HEK293 (cell line): Measurements from ENCODE around the gene C14orf119.

Source experiments
- HOXA7 ChIP-seq: sonication (generic); formaldehyde crosslinking; IDR thresholded peaks from 2 replicates; pipeline ENCODE4 v1.8.1; 2022; ENCODE audit warnings: missing genetic modification reagents, borderline replicate concordance
- HOXD13 ChIP-seq: sonication (generic); formaldehyde crosslinking; IDR thresholded peaks from 2 replicates; pipeline ENCODE4 v1.8.0; 2022; ENCODE audit warnings: missing genetic modification reagents, borderline replicate concordance
- IKZF3 ChIP-seq: fragments of 450-650 bp; IDR thresholded peaks from 2 replicates; pipeline ENCODE4 v1.5.0; 2018; ENCODE audit warnings: missing biosample characterization, mild to moderate bottlenecking, missing genetic modification characterization, moderate library complexity
- INSM2 ChIP-seq: fragments of 450-650 bp; formaldehyde crosslinking; IDR thresholded peaks from 2 replicates; pipeline ENCODE4 v1.5.1; 2016; ENCODE audit warnings: missing biosample characterization, missing genetic modification characterization
- KLF16 ChIP-seq: fragments of 450-650 bp; formaldehyde crosslinking; IDR thresholded peaks from 2 replicates; pipeline ENCODE4 v1.5.1; 2017; ENCODE audit warnings: missing biosample characterization, missing genetic modification characterization
- PATZ1 ChIP-seq: fragments of 450-650 bp; formaldehyde crosslinking; IDR thresholded peaks from 2 replicates; pipeline ENCODE4 v1.5.1; 2016; ENCODE audit warnings: missing biosample characterization, missing genetic modification characterization
- SCRT1 ChIP-seq: fragments of 450-650 bp; formaldehyde crosslinking; IDR thresholded peaks from 2 replicates; pipeline ENCODE4 v1.5.1; 2016; ENCODE audit warnings: missing biosample characterization, missing genetic modification characterization, borderline replicate concordance
- SP2 ChIP-seq: fragments of 450-650 bp; formaldehyde crosslinking; IDR thresholded peaks from 2 replicates; pipeline ENCODE4 v1.5.1; 2016; ENCODE audit warnings: missing biosample characterization, missing genetic modification characterization
- SP3 ChIP-seq: fragments of 450-650 bp; formaldehyde crosslinking; IDR thresholded peaks from 2 replicates; pipeline ENCODE4 v1.5.1; 2016; ENCODE audit warnings: missing biosample characterization, missing genetic modification characterization
- SP7 ChIP-seq: fragments of 450-650 bp; formaldehyde crosslinking; IDR thresholded peaks from 2 replicates; pipeline ENCODE4 v1.5.1; 2016; ENCODE audit warnings: missing biosample characterization, missing genetic modification characterization
- WT1 ChIP-seq: fragments of 450-650 bp; formaldehyde crosslinking; IDR thresholded peaks from 2 replicates; pipeline ENCODE4 v1.5.1; 2016; ENCODE audit warnings: missing biosample characterization, missing genetic modification characterization
- YY1 ChIP-seq: fragments of 450-650 bp; formaldehyde crosslinking; IDR thresholded peaks from 2 replicates; pipeline ENCODE4 v1.5.1; 2018; ENCODE audit warnings: missing biosample characterization, missing genetic modification characterization
- ZBTB1 ChIP-seq: fragments of 450-650 bp; formaldehyde crosslinking; IDR thresholded peaks from 2 replicates; pipeline ENCODE4 v1.5.1; 2016; ENCODE audit warnings: missing biosample characterization, missing genetic modification characterization
- ZBTB17 ChIP-seq: fragments of 450-650 bp; formaldehyde crosslinking; IDR thresholded peaks from 2 replicates; pipeline ENCODE4 v1.5.1; 2016; ENCODE audit warnings: missing biosample characterization, missing genetic modification characterization
- ZBTB21 ChIP-seq: fragments of 450-650 bp; formaldehyde crosslinking; IDR thresholded peaks from 2 replicates; pipeline ENCODE4 v1.5.1; 2017; ENCODE audit warnings: missing biosample characterization, missing genetic modification characterization
- ZBTB26 ChIP-seq: fragments of 450-650 bp; formaldehyde crosslinking; optimal IDR thresholded peaks from 2 replicates; pipeline ENCODE3; 2016; ENCODE audit warnings: missing biosample characterization, mild to moderate bottlenecking, missing genetic modification characterization
- ZEB2 ChIP-seq: fragments of 450-650 bp; formaldehyde crosslinking; IDR thresholded peaks from 2 replicates; pipeline ENCODE4 v1.5.1; 2016; ENCODE audit warnings: missing biosample characterization, missing genetic modification characterization
- ZNF155 ChIP-seq: fragments of 450-650 bp; formaldehyde crosslinking; IDR thresholded peaks from 2 replicates; pipeline ENCODE4 v1.5.1; 2016; ENCODE audit warnings: missing biosample characterization, missing genetic modification characterization
- ZNF18 ChIP-seq: fragments of 450-650 bp; formaldehyde crosslinking; IDR thresholded peaks from 2 replicates; pipeline ENCODE4 v1.5.1; 2016; ENCODE audit warnings: missing biosample characterization, missing genetic modification characterization
- ZNF211 ChIP-seq: fragments of 450-650 bp; formaldehyde crosslinking; IDR thresholded peaks from 2 replicates; pipeline ENCODE4 v1.5.1; 2016; ENCODE audit warnings: low read depth, missing biosample characterization, missing genetic modification characterization
- ZNF223 ChIP-seq: fragments of 450-650 bp; formaldehyde crosslinking; IDR thresholded peaks from 2 replicates; pipeline ENCODE4 v1.5.1; 2016; ENCODE audit warnings: missing biosample characterization, missing genetic modification characterization
- ZNF24 ChIP-seq: fragments of 450-650 bp; formaldehyde crosslinking; IDR thresholded peaks from 2 replicates; pipeline ENCODE4 v1.5.1; 2016; ENCODE audit warnings: missing biosample characterization, missing genetic modification characterization
- ZNF324 ChIP-seq: fragments of 450-650 bp; formaldehyde crosslinking; IDR thresholded peaks from 2 replicates; pipeline ENCODE4 v1.5.1; 2016; ENCODE audit warnings: missing biosample characterization, missing genetic modification characterization
- ZNF335 ChIP-seq: fragments of 450-650 bp; formaldehyde crosslinking; conservative IDR thresholded peaks from 2 replicates; pipeline ENCODE4 v1.5.1; 2016; ENCODE audit warnings: missing biosample characterization, missing genetic modification characterization
- ZNF354C ChIP-seq: fragments of 450-650 bp; formaldehyde crosslinking; IDR thresholded peaks from 2 replicates; pipeline ENCODE4 v1.5.1; 2016; ENCODE audit warnings: missing biosample characterization, missing genetic modification characterization, low read depth, borderline replicate concordance
- ZNF514 ChIP-seq: fragments of 450-650 bp; formaldehyde crosslinking; IDR thresholded peaks from 2 replicates; pipeline ENCODE4 v1.5.1; 2016; ENCODE audit warnings: missing biosample characterization, missing genetic modification characterization
- ZNF561 ChIP-seq: fragments of 450-650 bp; IDR thresholded peaks from 2 replicates; pipeline ENCODE4 v1.5.1; 2018; ENCODE audit warnings: missing biosample characterization, missing genetic modification characterization, borderline replicate concordance
- ZNF571 ChIP-seq: fragments of 450-650 bp; formaldehyde crosslinking; IDR thresholded peaks from 2 replicates; pipeline ENCODE4 v1.5.0; 2017; ENCODE audit warnings: missing biosample characterization, missing genetic modification characterization
- ZNF585B ChIP-seq: fragments of 450-650 bp; formaldehyde crosslinking; IDR thresholded peaks from 2 replicates; pipeline ENCODE4 v1.5.1; 2016; ENCODE audit warnings: missing biosample characterization, missing genetic modification characterization
- ZNF610 ChIP-seq: fragments of 450-650 bp; formaldehyde crosslinking; IDR thresholded peaks from 2 replicates; pipeline ENCODE4 v1.5.1; 2016; ENCODE audit warnings: missing biosample characterization, missing genetic modification characterization, borderline replicate concordance
- ZNF629 ChIP-seq: fragments of 450-650 bp; formaldehyde crosslinking; IDR thresholded peaks from 2 replicates; pipeline ENCODE4 v1.5.1; 2017; ENCODE audit warnings: missing biosample characterization, missing genetic modification characterization
- ZNF776 ChIP-seq: fragments of 450-650 bp; formaldehyde crosslinking; IDR thresholded peaks from 2 replicates; pipeline ENCODE4 v1.5.0; 2017; ENCODE audit warnings: missing biosample characterization, missing genetic modification characterization, borderline replicate concordance
- ZSCAN30 ChIP-seq: fragments of 450-650 bp; IDR thresholded peaks from 2 replicates; pipeline ENCODE4 v1.5.1; 2018; ENCODE audit warnings: missing biosample characterization, mild to moderate bottlenecking, missing genetic modification characterization, moderate library complexity
- ZSCAN5A ChIP-seq: fragments of 450-650 bp; formaldehyde crosslinking; IDR thresholded peaks from 2 replicates; pipeline ENCODE4 v1.5.1; 2016; ENCODE audit warnings: missing biosample characterization, missing genetic modification characterization

The C14orf119 gene

GRCh38 chr14:23094666-23095195 is 574 bp upstream of the C14orf119 start, which contains the start of gene ACIN1 (continued):
- TF ChIP-seq ZBTB17 (tag by site-specific recombination) (peak; percentile 71; the same call in 1 of the 2 replicates), IKZF3 (no peak), ZNF629 (tag by site-specific recombination) (peak; percentile 39; the same call in 1 of the 2 replicates), INSM2 (tag by site-specific recombination) (peak; percentile 59; the same call in 1 of the 2 replicates), ZNF24 (0 out of 2 replicates have a peak, but pooled peaks have one; percentile 27), ZNF211 (no peak), WT1 (tag by site-specific recombination) (peak; percentile 46; the same call in 1 of the 2 replicates), ZNF514 (tag by site-specific recombination) (no peak), ZNF561 (peak; percentile 28; the same call in 1 of the 2 replicates), PATZ1 (tag by site-specific recombination) (peak; percentile 39), ZNF354C (tag by site-specific recombination) (no peak), HOXA7 (CRISPR knock-in tag) (no peak), YY1 (tag by site-specific recombination) (peak; percentile 89), KLF16 (tag by site-specific recombination) (peak; percentile 60; the same call in 1 of the 2 replicates), ZBTB26 (tag by site-specific recombination) (peak; percentile 97), ZNF610 (tag by site-specific recombination) (peak; percentile 60; the same call in 1 of the 2 replicates), ZNF585B (tag by site-specific recombination) (no peak), ZSCAN30 (tag by site-specific recombination) (0 out of 2 replicates have a peak, but pooled peaks have one; percentile 36), ZNF324 (tag by site-specific recombination) (peak; percentile 91), ZNF155 (tag by site-specific recombination) (no peak), ZEB2 (tag by site-specific recombination) (peak; percentile 72), ZNF335 (tag by site-specific recombination) (peak; percentile 87), ZNF223 (tag by site-specific recombination) (no peak), SP7 (peak; percentile 66), ZBTB21 (tag by site-specific recombination) (0 out of 2 replicates have a peak, but pooled peaks have one; percentile 15), ZNF776 (tag by site-specific recombination) (no peak), ZBTB1 (0 out of 2 replicates have a peak, but pooled peaks have one; percentile 24), HOXD13 (no peak), ZNF571 (tag by site-specific recombination) (no peak), SP2 (tag by site-specific recombination) (peak; percentile 35), SP3 (tag by site-specific recombination) (no peak; the same call in 1 of the 2 replicates), SCRT1 (no peak), ZSCAN5A (peak; percentile 53; the same call in 1 of the 2 replicates), ZNF18 (tag by site-specific recombination) (0 out of 2 replicates have a peak, but pooled peaks have one; percentile 5)
